Bronchial epithelial cell (primary cell): ENCODE data around the gene MRPL36. TPM values are rescaled to one million over a fixed set of nuclear protein-coding genes. Genes with fewer than 3 reads are reported as not detected.

Source experiments
- DNase-seq: peaks from one replicate; pipeline ENCODE4 v3.0.0-alpha.2; 2010; ENCODE audit warnings: low read depth
- FAIRE-seq: peaks from 2 replicates; lab custom pipeline; 2011; peaks lifted over from hg19 to GRCh38; lab: Jason Lieb, UNC
- H3K27me3 ChIP-seq: 2 replicates; pipeline ENCODE4 v1.5.1; 2011; ENCODE audit warnings: low read length; ENCODE audit not compliant: control insufficient read depth, insufficient read depth
- H3K36me3 ChIP-seq: 2 replicates; pipeline ENCODE4 v1.5.1; 2011; ENCODE audit warnings: low read length; ENCODE audit not compliant: control insufficient read depth, insufficient read depth
- H3K4me3 ChIP-seq: 2 replicates; pipeline ENCODE4 v1.5.1; 2011; ENCODE audit warnings: mild to moderate bottlenecking, low read depth, low read length, control low read depth
- total RNA-seq: library from RNA; depleted of rRNA; stranded (reverse); fragments of >200 nt; gene quantifications from 2 replicates; pipeline ENCODE4 v1.2.1, GENCODE V29; 2014
- TF ChIP-seq, protein P1 (sequence below): IDR thresholded peaks from 2 replicates; pipeline ENCODE4 v1.5.1; 2011; ENCODE audit warnings: mild to moderate bottlenecking, moderate library complexity, low read length, control low read depth, inconsistent platforms; ENCODE audit not compliant: insufficient read depth, severe bottlenecking

MRPL36 gene
- total RNA-seq, 1 donor from 2014 or later: 61.1 TPM

DNA sequence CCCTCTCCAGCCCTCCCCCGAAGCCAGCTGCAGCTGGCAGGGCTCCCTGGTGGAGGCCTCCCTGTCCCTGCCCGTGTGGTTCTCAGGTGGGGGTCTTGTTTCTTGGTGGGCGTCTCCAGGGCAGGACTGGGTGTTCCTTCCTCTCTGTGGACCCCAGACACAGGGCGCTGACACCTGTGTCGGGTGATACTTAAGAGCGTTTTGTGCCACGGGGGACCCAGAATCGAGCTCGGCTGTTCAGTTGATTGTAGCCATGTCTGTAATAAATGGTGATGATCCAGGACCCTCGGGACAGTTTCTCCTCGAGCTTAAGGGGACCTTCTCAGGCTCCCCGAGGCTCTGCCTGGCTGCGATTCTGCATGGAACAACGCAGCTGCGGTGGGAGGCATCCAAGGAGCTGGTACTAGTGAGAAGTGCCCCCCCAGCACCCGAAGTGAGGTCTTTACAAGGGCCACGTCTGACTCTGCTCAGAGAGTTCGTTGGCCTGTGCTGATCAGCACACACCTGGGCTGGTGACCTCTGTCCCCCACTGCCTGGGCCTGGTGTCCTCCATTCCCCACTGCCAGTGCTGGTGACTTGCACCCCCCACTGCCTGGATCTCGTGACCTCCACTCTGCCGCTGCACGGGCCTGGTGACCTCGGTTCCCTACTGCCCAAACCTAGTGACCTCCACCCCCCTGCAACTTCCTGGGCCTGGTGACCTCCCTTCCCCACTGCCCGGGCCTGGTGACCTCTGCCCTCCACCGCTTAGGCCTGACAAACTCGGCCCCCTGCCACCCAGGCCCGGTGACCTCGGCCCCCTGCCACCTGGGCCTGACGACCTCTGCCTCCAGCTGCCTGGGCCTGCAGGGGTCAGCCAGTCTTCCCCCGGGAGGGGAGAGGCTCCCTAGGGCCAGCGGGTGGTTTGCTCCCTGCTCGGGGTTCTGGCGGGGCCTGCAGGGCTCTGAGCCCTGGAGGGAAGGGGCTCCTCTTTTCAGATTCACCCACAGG is 37.5 kb upstream of the MRPL36 start:
- FAIRE-seq: no peak
- Histone ChIP-seq H3K27me3 (peaks cover 3% of the 10 kb centered on the region), H3K4me3 (no peak overlapping the region), H3K36me3 (no peaks in the 10 kb centered on the region)
- TF ChIP-seq, protein P1, sequence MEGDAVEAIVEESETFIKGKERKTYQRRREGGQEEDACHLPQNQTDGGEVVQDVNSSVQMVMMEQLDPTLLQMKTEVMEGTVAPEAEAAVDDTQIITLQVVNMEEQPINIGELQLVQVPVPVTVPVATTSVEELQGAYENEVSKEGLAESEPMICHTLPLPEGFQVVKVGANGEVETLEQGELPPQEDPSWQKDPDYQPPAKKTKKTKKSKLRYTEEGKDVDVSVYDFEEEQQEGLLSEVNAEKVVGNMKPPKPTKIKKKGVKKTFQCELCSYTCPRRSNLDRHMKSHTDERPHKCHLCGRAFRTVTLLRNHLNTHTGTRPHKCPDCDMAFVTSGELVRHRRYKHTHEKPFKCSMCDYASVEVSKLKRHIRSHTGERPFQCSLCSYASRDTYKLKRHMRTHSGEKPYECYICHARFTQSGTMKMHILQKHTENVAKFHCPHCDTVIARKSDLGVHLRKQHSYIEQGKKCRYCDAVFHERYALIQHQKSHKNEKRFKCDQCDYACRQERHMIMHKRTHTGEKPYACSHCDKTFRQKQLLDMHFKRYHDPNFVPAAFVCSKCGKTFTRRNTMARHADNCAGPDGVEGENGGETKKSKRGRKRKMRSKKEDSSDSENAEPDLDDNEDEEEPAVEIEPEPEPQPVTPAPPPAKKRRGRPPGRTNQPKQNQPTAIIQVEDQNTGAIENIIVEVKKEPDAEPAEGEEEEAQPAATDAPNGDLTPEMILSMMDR: no peak
- DNase-seq: no peak

DNA sequence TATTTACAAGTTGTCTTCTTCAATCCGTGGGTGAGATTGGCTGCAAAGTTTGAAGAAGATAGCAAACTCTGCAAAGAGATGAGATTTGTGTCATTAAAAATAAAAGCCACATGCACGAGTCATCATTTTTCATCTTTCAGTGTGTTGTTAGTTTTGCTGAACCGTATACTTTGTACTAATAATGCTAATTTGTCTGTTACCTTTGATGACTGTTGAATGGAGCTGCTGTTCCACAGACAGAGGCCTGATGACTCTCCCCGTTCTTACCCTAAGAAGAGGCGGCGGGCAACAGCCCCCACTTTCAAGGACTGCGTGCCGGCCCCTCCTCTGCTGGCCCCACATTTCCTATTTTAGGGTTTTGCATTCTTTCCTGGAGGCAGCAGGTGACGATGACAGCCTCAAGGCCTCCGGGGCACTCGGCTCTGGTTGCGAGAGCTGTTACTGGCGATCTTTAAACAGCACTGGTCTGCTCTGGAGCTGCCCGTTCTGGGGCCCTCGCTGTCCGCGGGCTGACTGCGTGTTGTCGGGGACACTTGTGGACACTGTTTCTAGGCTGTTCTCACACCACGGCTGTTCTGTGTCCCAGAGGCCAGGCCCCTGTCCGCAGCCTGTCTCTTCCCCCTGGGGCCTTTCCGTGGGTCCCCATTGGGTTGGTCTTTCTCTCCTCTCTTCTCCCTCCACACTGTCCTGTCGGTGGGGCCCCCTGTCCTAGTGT is 36.7 kb upstream of the MRPL36 start:
- FAIRE-seq (no peak), DNase-seq (no peak)
- TF ChIP-seq, protein P1: no peak
- Histone ChIP-seq H3K27me3 (peaks cover 3% of the 10 kb centered on the region), H3K36me3 (no peaks in the 10 kb centered on the region), H3K4me3 (no peak overlapping the region)

DNA sequence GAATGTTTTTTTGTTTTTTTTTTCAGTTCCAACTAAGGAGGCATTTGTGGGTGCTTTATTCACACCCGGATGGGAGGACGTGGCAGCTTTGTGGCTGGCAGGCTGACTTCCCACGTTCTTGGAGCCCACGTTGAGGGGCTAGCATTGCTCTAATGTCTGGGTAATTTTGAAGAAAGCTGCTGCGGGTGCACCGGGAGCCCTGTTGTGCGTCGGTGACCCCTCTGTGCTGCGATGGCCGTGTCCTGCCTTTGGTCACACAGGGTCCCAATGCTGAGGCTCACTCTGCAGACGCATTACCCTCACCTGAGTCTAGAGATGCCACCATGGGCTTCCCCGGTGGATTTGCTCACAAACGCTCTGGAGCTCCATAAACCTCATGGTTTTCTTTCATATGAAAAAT is 35.8 kb upstream of the MRPL36 start:
- no peaks in the 10 kb centered on the region for H3K36me3 ChIP-seq
- no peak for DNase-seq
- H3K4me3 ChIP-seq: no peak overlapping the region
- peaks cover 3% of the 10 kb centered on the region for H3K27me3 ChIP-seq
- TF ChIP-seq, protein P1: no peak
- FAIRE-seq: no peak

DNA sequence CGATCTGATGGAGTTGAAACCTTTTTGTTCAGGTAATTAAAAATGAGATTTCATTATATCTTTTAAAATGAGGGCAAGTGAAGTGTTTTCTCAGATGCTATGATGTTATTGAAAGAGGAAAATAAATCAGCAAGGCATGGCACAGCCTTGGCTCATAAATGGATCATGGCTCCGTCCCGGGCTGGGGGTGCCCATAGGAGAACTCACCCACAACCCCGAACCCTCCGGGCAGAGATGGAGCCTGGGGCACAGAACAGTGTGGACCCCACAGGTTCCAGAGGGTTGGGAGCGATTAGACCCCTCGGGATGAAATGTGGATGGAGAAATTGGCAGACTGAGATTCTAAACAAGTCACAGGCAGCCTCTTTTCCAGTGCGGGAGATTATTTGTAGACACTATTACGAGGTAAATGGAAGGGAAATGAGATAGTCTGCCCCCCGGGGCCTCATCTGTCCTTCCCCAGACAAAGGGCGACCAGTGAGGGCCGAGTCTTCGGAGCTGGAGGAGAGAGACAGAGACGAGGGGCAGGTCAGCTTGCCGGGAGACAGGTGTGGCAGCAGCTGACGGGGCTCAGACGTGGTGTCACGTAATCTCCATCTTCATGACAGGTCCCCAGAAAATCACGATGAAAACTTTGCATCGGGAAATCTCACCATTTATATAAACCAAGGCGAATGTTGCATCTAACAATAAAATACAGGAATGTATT is 35.2 kb upstream of the MRPL36 start:
- no peak overlapping the region for H3K4me3 ChIP-seq
- DNase-seq (no peak), FAIRE-seq (no peak)
- H3K27me3 ChIP-seq: peaks cover 3% of the 10 kb centered on the region
- H3K36me3 ChIP-seq: no peaks in the 10 kb centered on the region
- TF ChIP-seq, protein P1: no peak

DNA sequence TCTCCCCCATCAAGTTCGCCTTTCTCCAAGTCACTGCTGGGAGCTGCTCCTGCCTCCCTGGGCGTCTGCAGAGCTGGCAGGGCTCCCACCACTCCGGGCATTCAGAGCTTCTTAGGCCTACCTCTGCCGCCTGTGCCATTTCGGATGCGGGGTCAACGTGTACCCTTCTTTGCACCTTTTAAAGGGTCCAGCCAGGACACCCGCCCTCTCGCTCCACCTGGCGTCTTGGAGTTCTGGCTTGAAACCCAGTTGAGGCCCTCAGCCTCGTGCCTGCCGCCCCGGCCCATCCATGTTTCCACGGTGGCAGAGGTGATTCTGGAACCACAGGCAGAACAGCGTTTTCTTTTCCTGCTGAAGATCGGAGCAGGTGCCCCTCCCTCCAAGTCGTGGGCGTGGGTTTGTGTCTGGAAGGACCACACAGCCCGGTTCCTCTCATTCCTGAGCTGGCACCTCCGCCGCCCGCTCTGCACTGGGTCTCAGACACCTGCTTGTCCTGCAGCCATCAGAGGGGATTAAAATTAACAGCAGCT is 34.5 kb upstream of the MRPL36 start:
- FAIRE-seq: no peak
- Histone ChIP-seq H3K4me3 (no peak overlapping the region), H3K36me3 (no peaks in the 10 kb centered on the region), H3K27me3 (peaks cover 3% of the 10 kb centered on the region)
- DNase-seq: no peak
- TF ChIP-seq, protein P1: no peak
